Measurements from ENCODE around the gene MRPL4. TPM values are rescaled to one million over a fixed set of nuclear protein-coding genes. Genes with fewer than 3 reads are reported as not detected.

Gene MRPL4
- total RNA-seq, 2 experiments from 2014 or later, result 44.6 to 47.3 TPM

- Histone ChIP-seq H3K27ac (ENCODE audit: low read depth in 1 of 2, low read length in 2 of 2) (no peak overlapping the region), H3K4me1 (ENCODE audit: insufficient read depth, low read length) (no peaks in the 10 kb centered on the region), H3K4me3 (ENCODE audit: low read length) (no peak overlapping the region), H3K36me3 (ENCODE audit: insufficient read depth, low read length) (no peaks in the 10 kb centered on the region), H3K9me3 (ENCODE audit: control insufficient read depth in 1 of 2, insufficient read depth in 1 of 2, low read length in 2 of 2) (peaks cover 0 to 5% of the 10 kb centered on the region in 2 experiments), H3K27me3 (ENCODE audit: control insufficient read depth in 1 of 2, insufficient read depth in 2 of 2, low read length in 2 of 2) (no peaks in the 10 kb centered on the region)
- DNase-seq, result no peak
- no peak for TF ChIP-seq CTCF (IDR thresholded peaks at IDR 0.05)
- ChIA-PET CTCF (no interaction called here), POLR2A (interaction anchor here (0.6 to 1.4 kb wide), 2 partner anchors 11 to 177 kb away, joined by 3 to 4 read pairs; partner anchors contain the start of gene DNMT1)
- H3K27me3 Mint-ChIP-seq, result no peaks in the 10 kb centered on the region
- peaks cover 4% of the 10 kb centered on the region for H3K9me3 Mint-ChIP-seq
- no peak for ATAC-seq (ENCODE audit: poor library complexity)
- H3K36me3 Mint-ChIP-seq (ENCODE audit: low read depth), result no peaks in the 10 kb centered on the region
- no peaks in the 10 kb centered on the region for H3K4me1 Mint-ChIP-seq (ENCODE audit: low read depth)
- intact Hi-C loops (cut with DNase I, micrococcal nuclease), result no loop called here
- no peak overlapping the region for H3K4me3 Mint-ChIP-seq
- no peak overlapping the region for H3K27ac Mint-ChIP-seq
Observed at GRCh38 chr19:10206226-10206885, 45.7 kb upstream of the MRPL4 start.

- TF ChIP-seq CTCF (IDR thresholded peaks at IDR 0.05), result no peak
- CTCF ChIA-PET, result no interaction called here
- no peaks in the 10 kb centered on the region for H3K36me3 ChIP-seq (ENCODE audit: insufficient read depth, low read length)
- POLR2A ChIA-PET, result interaction anchor here (1.4 kb wide), 1 partner anchor 12 kb away, joined by 4 read pairs; the partner anchor contains the start of gene DNMT1
- H3K4me1 ChIP-seq (ENCODE audit: insufficient read depth, low read length), result no peaks in the 10 kb centered on the region
- DNase-seq, result no peak
- Mint-ChIP-seq H3K4me3 (no peak overlapping the region), H3K27me3 (no peaks in the 10 kb centered on the region), H3K4me1 (ENCODE audit: low read depth) (no peaks in the 10 kb centered on the region), H3K27ac (no peak overlapping the region), H3K9me3 (peaks cover 4% of the 10 kb centered on the region), H3K36me3 (ENCODE audit: low read depth) (no peaks in the 10 kb centered on the region)
- no peak for ATAC-seq (ENCODE audit: poor library complexity)
- no peaks in the 10 kb centered on the region for H3K27me3 ChIP-seq (ENCODE audit: control insufficient read depth in 1 of 2, insufficient read depth in 2 of 2, low read length in 2 of 2)
- H3K27ac ChIP-seq (ENCODE audit: low read depth in 1 of 2, low read length in 2 of 2), result no peak overlapping the region
- intact Hi-C loops (cut with DNase I, micrococcal nuclease), result no loop called here
- no peak overlapping the region for H3K4me3 ChIP-seq (ENCODE audit: low read length)
- H3K9me3 ChIP-seq (ENCODE audit: control insufficient read depth in 1 of 2, insufficient read depth in 1 of 2, low read length in 2 of 2), result peaks cover 0 to 5% of the 10 kb centered on the region in 2 experiments
Observed at GRCh38 chr19:10207026-10207425, 45.0 kb upstream of the MRPL4 start.

- Histone ChIP-seq H3K36me3 (ENCODE audit: insufficient read depth, low read length) (no peaks in the 10 kb centered on the region), H3K27ac (ENCODE audit: low read depth in 1 of 2, low read length in 2 of 2) (no peak overlapping the region), H3K9me3 (ENCODE audit: control insufficient read depth in 1 of 2, insufficient read depth in 1 of 2, low read length in 2 of 2) (peaks cover 0 to 5% of the 10 kb centered on the region in 2 experiments), H3K4me1 (ENCODE audit: insufficient read depth, low read length) (no peaks in the 10 kb centered on the region), H3K4me3 (ENCODE audit: low read length) (no peak overlapping the region), H3K27me3 (ENCODE audit: control insufficient read depth in 1 of 2, insufficient read depth in 2 of 2, low read length in 2 of 2) (no peaks in the 10 kb centered on the region)
- TF ChIP-seq CTCF (IDR thresholded peaks at IDR 0.05), result no peak
- ChIA-PET CTCF (interaction anchor here (1.0 kb wide), 1 partner anchor 181 kb away, joined by 3 read pairs; no protein-coding TSS in a partner anchor), POLR2A (interaction anchor here (0.6 kb wide), 2 partner anchors 28 to 32 kb away, joined by 3 to 5 read pairs; no protein-coding TSS in a partner anchor)
- Mint-ChIP-seq H3K4me3 (no peak overlapping the region), H3K27me3 (no peaks in the 10 kb centered on the region), H3K27ac (no peak overlapping the region), H3K36me3 (ENCODE audit: low read depth) (no peaks in the 10 kb centered on the region), H3K9me3 (peaks cover 4% of the 10 kb centered on the region), H3K4me1 (ENCODE audit: low read depth) (no peaks in the 10 kb centered on the region)
- DNase-seq (peak in 2 of 14 experiments; percentile 35 to 52), ATAC-seq (ENCODE audit: poor library complexity) (no peak)
- intact Hi-C loops (cut with DNase I, micrococcal nuclease), result no loop called here
Observed at GRCh38 chr19:10209315-10209714, 42.7 kb upstream of the MRPL4 start.
